HUES64 (cell line): Measurements from ENCODE around the gene NR6A1.
A peak's percentile ranks its signal among the peaks of the same experiment; 100 is the strongest.

ENCODE experiments used
- H3K27ac ChIP-seq: 2 replicates; pipeline ENCODE4 v1.7.0; 2013; ENCODE audit warnings: low read depth, low read length, inconsistent platforms
- H3K27me3 ChIP-seq: 2 replicates; pipeline ENCODE4 v1.6.1; 2013; ENCODE audit warnings: mild to moderate bottlenecking, low read length; ENCODE audit not compliant: insufficient read depth
- H3K36me3 ChIP-seq: 2 replicates; pipeline ENCODE4 v1.6.1; 2013; ENCODE audit warnings: mild to moderate bottlenecking, low read length; ENCODE audit not compliant: insufficient read depth
- H3K4me1 ChIP-seq: 2 replicates; pipeline ENCODE4 v1.6.1; 2013; ENCODE audit warnings: mild to moderate bottlenecking, low read length, moderate library complexity; ENCODE audit not compliant: insufficient read depth
- H3K4me3 ChIP-seq: 2 replicates; pipeline ENCODE4 v1.5.1; 2013; ENCODE audit warnings: mild to moderate bottlenecking, low read length, moderate library complexity
- H3K9ac ChIP-seq: 2 replicates; pipeline ENCODE4 v1.6.1; 2013; ENCODE audit warnings: mild to moderate bottlenecking, low read depth, low read length
- H3K9me3 ChIP-seq: 2 replicates; pipeline ENCODE4 v1.6.1; 2013; ENCODE audit warnings: low read depth, low read length; ENCODE audit not compliant: insufficient read depth
- WGBS: fragments of 150-250, 120-280 bp; methylation state at CpG from one replicate; pipeline ENCODE4 v1.1.7; 2013; ENCODE audit warnings: missing lambda C conversion rate; 5-methylcytosine and 5-hydroxymethylcytosine counted together

The NR6A1 gene

DNA sequence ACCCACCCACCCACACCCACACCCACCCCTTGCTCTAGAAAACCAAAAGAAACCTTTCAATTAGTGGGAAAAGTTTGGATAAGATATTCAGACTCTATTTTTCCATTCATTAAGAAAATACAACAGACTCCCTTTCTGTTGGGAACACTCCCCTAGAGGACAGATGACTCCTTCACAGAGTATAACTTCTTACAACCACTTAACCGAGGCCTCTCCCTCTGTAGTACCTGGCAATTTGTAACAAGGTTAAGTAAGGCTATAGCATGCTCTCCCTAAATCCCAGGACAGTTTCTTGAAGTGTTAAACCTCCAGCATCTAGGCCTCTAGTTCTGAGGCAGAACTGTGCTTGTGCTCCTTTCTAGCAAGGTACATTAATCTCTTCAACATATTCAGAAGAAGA, 188.0 kb downstream of the NR6A1 start:
- no peaks in the 10 kb centered on the region for H3K36me3 ChIP-seq
- no peaks in the 10 kb centered on the region for H3K27me3 ChIP-seq
- WGBS: 69% methylated on average over 1 of the region's 1 CpG
- H3K4me3 ChIP-seq: no peak overlapping the region
- H3K4me1 ChIP-seq: peaks cover 21% of the 10 kb centered on the region
- H3K27ac ChIP-seq: peak overlapping the region; percentile 21; the same call in 1 of the 2 replicates
- no peak overlapping the region for H3K9ac ChIP-seq
- no peaks in the 10 kb centered on the region for H3K9me3 ChIP-seq

DNA sequence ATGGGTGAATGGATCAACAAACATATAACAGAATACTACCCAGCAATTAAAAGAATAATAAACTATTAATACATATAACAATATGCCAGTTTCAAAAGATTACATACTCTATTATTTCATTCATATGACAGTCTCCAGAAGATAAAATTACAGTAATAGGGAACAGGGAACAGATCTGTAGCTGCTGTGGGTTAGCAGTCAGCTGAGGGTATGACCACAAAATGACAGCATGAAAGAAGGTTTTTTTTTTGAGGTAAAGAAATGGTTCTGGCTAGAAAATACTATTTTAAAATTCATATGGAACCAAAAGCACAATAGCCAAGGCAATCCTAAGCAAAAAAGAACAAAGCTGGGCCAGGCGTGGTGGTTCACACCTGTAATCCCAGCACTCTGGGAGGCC, 190.9 kb downstream of the NR6A1 start:
- no peak overlapping the region for H3K9ac ChIP-seq
- 73% methylated on average over 1 of the region's 1 CpG for WGBS
- H3K27ac ChIP-seq: no peak overlapping the region
- no peaks in the 10 kb centered on the region for H3K36me3 ChIP-seq
- H3K27me3 ChIP-seq: no peaks in the 10 kb centered on the region
- no peaks in the 10 kb centered on the region for H3K9me3 ChIP-seq
- peaks cover 13% of the 10 kb centered on the region for H3K4me1 ChIP-seq
- no peak overlapping the region for H3K4me3 ChIP-seq

DNA sequence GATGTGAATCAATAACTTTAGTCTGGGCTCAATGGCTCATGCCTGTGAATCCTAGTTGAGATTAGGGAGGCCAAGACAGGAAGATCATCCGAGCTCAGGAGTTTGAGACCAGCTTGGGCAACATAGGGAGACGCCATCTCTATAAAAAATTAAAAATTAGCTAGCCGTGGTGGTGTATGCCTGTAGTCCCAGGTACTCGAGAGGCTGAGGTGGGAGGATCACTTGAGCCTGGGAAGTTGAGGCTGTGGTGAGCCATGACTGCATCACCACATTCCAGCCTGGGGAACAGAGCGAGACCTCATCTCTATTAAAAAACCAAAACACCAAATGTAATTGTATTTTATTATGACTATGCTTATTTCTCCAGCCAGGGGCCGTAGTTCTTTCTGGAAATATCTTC, 194.4 kb downstream of the NR6A1 start:
- H3K9ac ChIP-seq: no peak overlapping the region
- no peaks in the 10 kb centered on the region for H3K36me3 ChIP-seq
- no peaks in the 10 kb centered on the region for H3K9me3 ChIP-seq
- WGBS: 99% methylated on average over 4 of the region's 6 CpGs
- H3K4me3 ChIP-seq: no peak overlapping the region
- peaks cover 4% of the 10 kb centered on the region; the same call in 1 of the 2 replicates for H3K4me1 ChIP-seq
- H3K27ac ChIP-seq: no peak overlapping the region
- no peaks in the 10 kb centered on the region for H3K27me3 ChIP-seq

DNA sequence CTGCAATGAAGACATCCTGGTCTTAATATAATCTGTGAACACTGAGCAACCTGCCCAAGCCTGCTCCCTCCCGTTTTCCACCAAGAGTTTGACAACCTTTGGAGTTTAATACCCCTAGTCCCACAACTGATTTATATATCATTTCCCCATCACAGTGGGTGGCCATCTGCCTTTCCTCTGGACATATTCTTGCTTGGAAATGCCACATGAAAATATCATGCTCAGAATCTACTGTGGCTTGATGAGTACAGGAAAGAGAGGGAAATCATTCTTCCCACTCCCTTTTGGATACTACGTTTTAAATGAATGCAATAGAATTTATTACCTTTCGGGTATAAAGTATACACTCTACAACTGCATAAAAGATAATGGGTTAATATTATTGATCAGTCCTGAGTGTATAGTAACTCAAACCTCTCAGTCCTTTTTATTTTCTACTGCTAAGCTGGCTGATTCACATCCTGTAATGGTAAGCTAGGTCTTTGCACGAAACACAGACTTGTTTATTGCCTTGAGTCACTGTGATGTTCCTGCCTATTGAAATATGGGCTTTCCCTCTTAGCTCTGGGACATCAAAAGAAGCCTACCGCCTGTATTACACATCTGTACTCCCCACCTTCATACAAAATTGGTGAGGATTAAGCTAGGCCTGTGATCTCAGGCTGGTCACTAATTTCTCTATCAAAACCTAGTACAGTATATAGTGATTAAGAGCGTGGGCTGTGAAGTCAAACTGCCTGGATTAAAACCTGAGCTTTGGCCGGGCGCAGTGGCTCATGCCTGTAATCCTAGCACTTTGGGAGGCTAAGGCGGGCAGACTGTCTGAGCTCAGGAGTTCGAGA, 196.4 kb downstream of the NR6A1 start:
- no peak overlapping the region for H3K9ac ChIP-seq
- 90% methylated on average over 8 of the region's 10 CpGs for WGBS
- no peak overlapping the region for H3K4me3 ChIP-seq

DNA sequence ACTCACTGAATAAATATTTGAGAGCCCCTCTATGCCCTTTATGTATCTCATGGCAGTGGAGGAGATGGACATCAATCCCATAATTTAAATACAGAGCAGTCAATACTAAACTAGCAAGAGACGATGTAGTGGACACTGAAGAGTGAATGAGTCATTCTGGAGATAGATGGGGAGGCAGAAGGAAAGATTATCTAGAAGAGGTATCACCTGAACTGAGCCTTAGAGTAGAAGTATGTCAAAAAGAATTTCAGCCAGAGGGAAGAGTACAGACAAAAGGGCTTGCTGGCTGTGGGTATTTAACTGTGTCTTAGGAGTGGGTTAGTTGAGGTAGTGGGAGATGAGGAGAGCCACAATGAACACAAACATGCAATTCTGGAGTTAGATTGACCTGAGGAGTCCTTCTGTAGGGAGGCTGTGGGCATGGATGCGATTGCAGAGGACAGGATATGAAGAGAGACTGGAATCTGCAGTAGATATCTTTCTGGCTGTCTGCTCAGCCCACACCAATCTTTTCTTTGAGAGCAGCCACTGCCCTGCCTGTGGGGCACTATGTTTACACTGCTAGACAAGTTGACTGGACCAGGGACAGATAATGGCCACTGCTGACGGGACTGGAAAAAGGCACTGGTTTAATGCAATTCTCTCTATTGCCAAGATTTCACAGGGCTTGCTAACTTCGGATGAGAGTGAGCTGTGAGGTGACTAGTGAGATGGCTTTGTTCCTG, 200.0 kb downstream of the NR6A1 start:
- Histone ChIP-seq H3K9ac (no peak overlapping the region), H3K4me1 (peaks cover 27% of the 10 kb centered on the region), H3K4me3 (no peak overlapping the region), H3K9me3 (no peaks in the 10 kb centered on the region), H3K27ac (no peak overlapping the region), H3K36me3 (no peaks in the 10 kb centered on the region), H3K27me3 (no peaks in the 10 kb centered on the region)
- WGBS: 92% methylated on average over 4 of the region's 4 CpGs

More for the DNA sequence above, 196.4 kb downstream of the NR6A1 start:
- H3K27ac ChIP-seq: no peak overlapping the region
- no peaks in the 10 kb centered on the region for H3K27me3 ChIP-seq
- H3K4me1 ChIP-seq: peaks cover 19% of the 10 kb centered on the region
- no peaks in the 10 kb centered on the region for H3K9me3 ChIP-seq
- H3K36me3 ChIP-seq: no peaks in the 10 kb centered on the region

DNA sequence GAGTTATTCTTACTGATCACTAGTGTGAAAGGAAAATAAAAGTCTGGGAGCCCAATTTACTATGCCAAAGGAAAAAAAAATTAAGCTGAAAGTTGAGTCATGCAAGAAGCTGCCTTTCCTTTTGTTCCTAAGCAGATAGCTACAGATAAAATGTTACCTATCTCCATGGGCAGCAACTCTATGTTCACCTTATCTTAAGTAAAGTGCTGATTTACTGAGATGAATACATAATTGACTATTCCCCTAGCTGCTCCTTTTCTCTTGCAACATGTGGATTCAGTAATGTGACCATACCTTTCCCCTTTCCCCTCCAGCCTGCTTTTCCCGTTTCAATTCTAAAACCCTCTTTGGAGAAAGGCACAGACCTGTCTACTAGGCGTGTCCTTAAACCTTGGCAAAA, 201.2 kb downstream of the NR6A1 start:
- H3K9me3 ChIP-seq: no peaks in the 10 kb centered on the region
- 81% methylated on average over 2 of the region's 2 CpGs for WGBS
- peaks cover 27% of the 10 kb centered on the region for H3K4me1 ChIP-seq
- H3K27ac ChIP-seq: peak overlapping the region; percentile 56
- H3K27me3 ChIP-seq: no peaks in the 10 kb centered on the region
- H3K36me3 ChIP-seq: no peaks in the 10 kb centered on the region
- H3K4me3 ChIP-seq: no peak overlapping the region
- no peak overlapping the region for H3K9ac ChIP-seq

DNA sequence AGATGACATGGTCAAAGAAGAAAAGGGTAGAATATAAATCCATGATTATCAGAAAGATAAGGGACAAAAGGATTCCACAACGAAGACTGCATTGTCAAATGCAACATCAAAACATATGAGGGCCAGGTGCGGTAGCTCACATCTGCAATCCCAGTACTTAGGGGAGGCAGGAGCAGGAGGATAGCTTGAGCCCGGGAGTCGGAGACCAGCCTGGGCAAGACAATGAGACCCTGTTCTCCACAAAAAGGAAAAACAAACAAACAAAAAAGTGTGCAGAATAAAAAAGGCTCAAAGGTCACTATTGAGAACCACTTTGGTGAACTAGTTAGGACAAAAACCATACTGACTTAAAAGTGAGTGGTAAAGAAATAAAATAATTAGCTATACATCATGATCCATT, 203.7 kb downstream of the NR6A1 start:
- Histone ChIP-seq H3K4me3 (no peak overlapping the region), H3K36me3 (no peaks in the 10 kb centered on the region), H3K9ac (no peak overlapping the region), H3K9me3 (no peaks in the 10 kb centered on the region), H3K27ac (no peak overlapping the region), H3K27me3 (no peaks in the 10 kb centered on the region), H3K4me1 (peaks cover 31% of the 10 kb centered on the region)
- 93% methylated on average over 4 of the region's 4 CpGs for WGBS

DNA sequence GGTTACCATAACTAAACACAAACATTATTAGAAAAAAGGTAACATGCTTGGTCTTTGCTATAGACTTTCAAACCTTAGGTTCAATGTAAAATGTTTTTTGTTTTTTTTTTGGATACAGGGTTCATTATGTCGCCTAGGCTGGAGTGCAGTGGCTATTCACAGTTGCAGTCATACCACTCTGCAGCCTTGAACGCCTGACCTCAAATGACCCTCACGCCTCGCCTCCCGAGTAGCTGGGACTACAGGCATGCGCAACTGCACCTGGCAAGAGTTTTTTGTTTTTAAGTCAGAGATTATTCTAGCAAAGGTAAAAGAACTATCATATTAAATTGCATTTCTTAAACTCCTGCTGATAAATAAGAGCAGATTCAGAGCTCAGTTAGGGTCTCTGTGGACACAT, 208.8 kb downstream of the NR6A1 start:
- no peak overlapping the region for H3K4me3 ChIP-seq
- H3K9me3 ChIP-seq: no peaks in the 10 kb centered on the region
- no peaks in the 10 kb centered on the region for H3K36me3 ChIP-seq
- H3K4me1 ChIP-seq: peaks cover 18% of the 10 kb centered on the region; the same call in 1 of the 2 replicates
- no peaks in the 10 kb centered on the region for H3K27me3 ChIP-seq
- no peak overlapping the region for H3K27ac ChIP-seq
- WGBS: 86% methylated on average over 6 of the region's 6 CpGs
- H3K9ac ChIP-seq: no peak overlapping the region

DNA sequence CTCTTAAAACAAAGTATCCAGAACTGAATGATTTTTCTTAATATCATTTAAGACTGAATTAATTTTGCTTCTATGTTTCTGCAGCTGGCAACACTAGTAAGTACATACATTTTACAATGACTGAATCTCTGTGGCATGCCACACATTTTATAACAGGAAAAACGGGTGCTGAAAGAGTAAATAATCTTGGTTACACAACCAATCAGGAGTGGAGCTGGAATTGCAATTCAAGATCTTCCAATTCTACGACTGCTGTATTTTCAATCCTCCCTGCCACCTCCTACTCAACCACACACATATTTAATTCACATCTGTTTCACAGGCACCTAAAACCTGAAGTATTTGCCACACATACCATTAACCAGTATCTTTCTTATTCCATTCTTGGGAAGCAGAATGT, 211.2 kb downstream of the NR6A1 start:
- H3K4me1 ChIP-seq: peaks cover 18% of the 10 kb centered on the region; the same call in 1 of the 2 replicates
- no peaks in the 10 kb centered on the region for H3K9me3 ChIP-seq
- no peak overlapping the region for H3K27ac ChIP-seq
- H3K27me3 ChIP-seq: no peaks in the 10 kb centered on the region
- no peak overlapping the region for H3K9ac ChIP-seq
- WGBS: 91% methylated on average over 2 of the region's 2 CpGs
- H3K4me3 ChIP-seq: no peak overlapping the region
- no peaks in the 10 kb centered on the region for H3K36me3 ChIP-seq

DNA sequence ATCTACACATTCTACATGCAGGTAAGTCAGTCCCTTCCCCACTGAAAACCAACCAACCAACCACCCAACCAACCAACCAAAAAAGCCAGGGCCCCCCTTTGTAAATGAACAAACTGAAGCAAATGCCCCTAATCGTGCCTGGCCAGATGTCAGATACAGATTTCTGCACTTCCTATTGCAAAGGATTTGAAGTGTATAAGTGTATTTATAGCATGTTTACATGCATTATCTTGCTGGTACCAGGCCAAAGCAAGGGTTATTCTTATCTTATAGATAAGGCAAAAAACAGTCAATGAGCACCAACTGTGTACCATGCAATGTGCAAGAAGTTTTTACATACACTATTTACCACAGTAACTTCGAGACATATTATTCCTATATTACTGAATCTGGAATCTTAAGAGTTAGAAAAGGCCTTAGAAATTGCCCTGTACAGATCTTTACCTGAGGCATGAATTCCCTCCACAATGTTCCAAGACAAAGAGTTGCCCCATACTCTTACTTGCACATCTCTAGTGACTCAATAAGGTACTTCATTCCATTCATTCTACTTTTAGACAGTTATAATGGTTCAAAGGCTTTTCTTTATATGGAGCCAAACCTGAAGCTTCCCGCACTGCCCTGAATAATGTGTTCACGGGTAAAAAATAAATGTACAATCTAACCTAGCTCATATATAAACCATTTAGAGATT, 212.2 kb downstream of the NR6A1 start:
- H3K9me3 ChIP-seq: no peaks in the 10 kb centered on the region
- H3K4me1 ChIP-seq: peaks cover 18% of the 10 kb centered on the region; the same call in 1 of the 2 replicates
- H3K9ac ChIP-seq: no peak overlapping the region
- no peaks in the 10 kb centered on the region for H3K27me3 ChIP-seq
- peaks cover 7% of the 10 kb centered on the region; the same call in 1 of the 2 replicates for H3K36me3 ChIP-seq
- H3K4me3 ChIP-seq: no peak overlapping the region
- no peak overlapping the region for H3K27ac ChIP-seq
- WGBS: 97% methylated on average over 2 of the region's 4 CpGs

DNA sequence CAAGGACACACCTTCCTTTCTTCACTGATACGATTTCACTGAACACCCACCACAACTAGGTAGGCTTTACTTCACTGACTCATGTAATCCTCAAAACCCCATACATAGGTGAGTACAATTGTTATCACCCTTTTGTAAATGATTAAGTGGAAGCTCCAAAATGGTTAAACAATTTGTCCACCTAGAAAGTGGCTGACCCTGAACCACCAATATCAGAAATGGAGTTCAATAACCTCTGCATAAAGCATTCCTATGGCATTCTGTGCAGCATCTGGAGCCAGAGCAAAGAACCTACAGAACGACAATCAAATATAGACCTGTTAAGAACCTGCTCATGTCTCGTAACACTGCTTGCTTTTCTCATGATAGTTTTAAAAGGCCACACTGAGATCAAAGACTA, 213.2 kb downstream of the NR6A1 start:
- Histone ChIP-seq H3K9me3 (no peaks in the 10 kb centered on the region), H3K4me1 (peaks cover 19% of the 10 kb centered on the region; the same call in 1 of the 2 replicates), H3K9ac (no peak overlapping the region), H3K27ac (no peak overlapping the region; the same call in 1 of the 2 replicates), H3K4me3 (no peak overlapping the region), H3K36me3 (peaks cover 10% of the 10 kb centered on the region; the same call in 1 of the 2 replicates), H3K27me3 (no peaks in the 10 kb centered on the region)
- 85% methylated on average over 3 of the region's 3 CpGs for WGBS
